A549 (cell line): ENCODE measurements around the gene WNT3A. TPM values are rescaled to one million over a fixed set of nuclear protein-coding genes. Genes with fewer than 3 reads are reported as not detected.

Source experiments
- ATAC-seq, 2 experiments: fragments of 200-7000 bp in 1 of 2; fragments of >200 bp in 1 of 2; cut with Nextera tagmentation in 1 of 2; cut with Tn5 transposase in 1 of 2; 3 replicates each; pipeline versions ENCODE4 v1.8.0 to v1.9.1; 2018 to 2020; ENCODE audit warnings: mild to moderate bottlenecking in 1 of 2, moderate library complexity in 1 of 2
- CTCF ChIA-PET: fragments of 300-600 bp; sonication (Branson Sonifier 250); formaldehyde crosslinking; extraction: SDS; loops from one replicate; lab custom pipeline; 2021; ENCODE audit warnings: antibody characterized with exemption, inconsistent platforms; lab: Yijun Ruan, JAX
- POLR2A ChIA-PET: fragments of 350-600 bp; formaldehyde crosslinking; extraction: SDS; loops from one replicate; lab custom pipeline; 2021; ENCODE audit warnings: antibody characterized with exemption, inconsistent platforms; lab: Yijun Ruan, JAX
- DNase-seq, 2 experiments: peaks; one replicate each; pipeline versions ENCODE4 v3.0.0 to v3.0.0-alpha.2; 2011 to 2016; ENCODE audit warnings: low read depth in 1 of 2, low spot score in 1 of 2
- FAIRE-seq: peaks from 2 replicates; lab custom pipeline; 2011; peaks lifted over from hg19 to GRCh38; lab: Jason Lieb, UNC
- H3K27ac ChIP-seq, 2 experiments: fragments of >200 bp; sonication (Bioruptor Twin); formaldehyde crosslinking; 3 replicates each; pipeline ENCODE4 v1.5.1; 2016 to 2017
- H3K4me1 ChIP-seq: fragments of >200 bp; sonication (Bioruptor Twin); formaldehyde crosslinking; 3 replicates; pipeline ENCODE4 v1.6.1; 2016
- H3K4me2 ChIP-seq: fragments of >200 bp; sonication (Bioruptor Twin); formaldehyde crosslinking; 3 replicates; pipeline ENCODE4 v1.6.1; 2016
- H3K4me3 ChIP-seq: fragments of >200 bp; sonication (Bioruptor Twin); formaldehyde crosslinking; 3 replicates; pipeline ENCODE4 v1.5.1; 2016
- H3K9me3 ChIP-seq: fragments of >200 bp; sonication (Bioruptor Twin); formaldehyde crosslinking; 3 replicates; pipeline ENCODE4 v1.6.1; 2016
- ATOH8 ChIP-seq: fragments of 250-450 bp; sonication (Bioruptor Pico); IDR thresholded peaks from 2 replicates; pipeline ENCODE4 v1.5.0; 2020; ENCODE audit warnings: low read depth, mild to moderate bottlenecking, moderate library complexity
- BCL3 ChIP-seq: fragments of >200 bp; sonication (Bioruptor Twin); formaldehyde crosslinking; IDR thresholded peaks from 3 replicates; pipeline ENCODE4 v1.6.1; 2016
- BHLHE40 ChIP-seq: IDR thresholded peaks from 2 replicates; pipeline ENCODE4 v1.6.1; 2012; ENCODE audit warnings: low read depth, low read length, inconsistent platforms
- CEBPB ChIP-seq, 2 experiments: fragments of >200 bp in 1 of 2; sonication (Bioruptor Twin) in 1 of 2; formaldehyde crosslinking in 1 of 2; IDR thresholded peaks; 2 replicates each; pipeline ENCODE4 v1.6.1; 2012 to 2016
- CTCF ChIP-seq: fragments of >200 bp; sonication (Bioruptor Twin); formaldehyde crosslinking; IDR thresholded peaks from 3 replicates; pipeline ENCODE4 v1.5.1; 2016
- E2F6 ChIP-seq: IDR thresholded peaks from 2 replicates; pipeline ENCODE4 v1.6.1; 2012; ENCODE audit warnings: low read depth, borderline replicate concordance
- EHMT2 ChIP-seq: fragments of 200-600 bp; sonication (generic); IDR thresholded peaks from 2 replicates; pipeline ENCODE4 v1.6.1; 2016; ENCODE audit warnings: antibody characterized with exemption, low read depth, mild to moderate bottlenecking, moderate library complexity
- ESRRA ChIP-seq: fragments of 150-350 bp; IDR thresholded peaks from 2 replicates; pipeline ENCODE4 v1.6.1; 2014; ENCODE audit warnings: mild to moderate bottlenecking, low read length, borderline replicate concordance
- FOSL2 ChIP-seq, 2 experiments: fragments of 450-650 bp in 1 of 2; fragments of >200 bp in 1 of 2; sonication (Bioruptor Twin) in 1 of 2; formaldehyde crosslinking; IDR thresholded peaks; 2 replicates each; pipeline versions ENCODE4 v1.5.0 to v1.6.1; 2016 to 2020; ENCODE audit warnings: mild to moderate bottlenecking in 1 of 2, moderate library complexity in 1 of 2
- FOXS1 ChIP-seq: fragments of 250-450 bp; sonication (Bioruptor Pico); IDR thresholded peaks from 2 replicates; pipeline ENCODE4 v1.5.0; 2020; ENCODE audit warnings: mild to moderate bottlenecking, moderate library complexity
- HOXA7 ChIP-seq: fragments of 250-450 bp; sonication (Bioruptor Pico); IDR thresholded peaks from 2 replicates; pipeline ENCODE4 v1.5.0; 2020; ENCODE audit warnings: mild to moderate bottlenecking, moderate library complexity
- HOXB13 ChIP-seq: fragments of 250-450 bp; sonication (Bioruptor Pico); IDR thresholded peaks from 2 replicates; pipeline ENCODE4 v1.5.0; 2020; ENCODE audit warnings: low read depth, mild to moderate bottlenecking, moderate library complexity
- KDM1A ChIP-seq: fragments of 200-600 bp; sonication (generic); IDR thresholded peaks from 2 replicates; pipeline ENCODE4 v1.6.1; 2016; ENCODE audit warnings: low read depth, mild to moderate bottlenecking
- MAFK ChIP-seq: fragments of 450-650 bp; IDR thresholded peaks from 2 replicates; pipeline ENCODE4 v1.6.1; 2014; ENCODE audit not compliant: partially characterized antibody
- MAZ ChIP-seq: fragments of 150-350 bp; IDR thresholded peaks from 2 replicates; pipeline ENCODE4 v1.6.1; 2014; ENCODE audit warnings: antibody characterized with exemption, low read depth, low read length, borderline replicate concordance
- MYC ChIP-seq: IDR thresholded peaks from 2 replicates; pipeline ENCODE4 v1.6.1; 2012; ENCODE audit warnings: mild to moderate bottlenecking, inconsistent platforms, low read length, improper control_type of control experiment, borderline replicate concordance
- NPAS2 ChIP-seq: fragments of 250-450 bp; sonication (Bioruptor Pico); IDR thresholded peaks from 2 replicates; pipeline ENCODE4 v1.8.0; 2022; ENCODE audit warnings: mild to moderate bottlenecking, moderate library complexity, borderline replicate concordance
- NR3C1 ChIP-seq: fragments of >200 bp; sonication (Bioruptor Twin); formaldehyde crosslinking; IDR thresholded peaks from 3 replicates; pipeline ENCODE4 v1.6.1; 2017
- PHF8 ChIP-seq: fragments of 200-600 bp; sonication (generic); IDR thresholded peaks from 2 replicates; pipeline ENCODE4 v1.6.1; 2016; ENCODE audit warnings: low read depth, mild to moderate bottlenecking, antibody characterized with exemption, moderate library complexity, borderline replicate concordance
- POLR2A ChIP-seq: IDR thresholded peaks from 2 replicates; pipeline ENCODE4 v1.6.1; 2012; ENCODE audit warnings: mild to moderate bottlenecking, low read length
- POLR2AphosphoS2 ChIP-seq: conservative IDR thresholded peaks from 2 replicates; pipeline ENCODE4 v1.6.1; 2012; ENCODE audit warnings: low read length, improper control_type of control experiment, inconsistent platforms
- RNF2 ChIP-seq: fragments of 200-600 bp; sonication (generic); IDR thresholded peaks from 2 replicates; pipeline ENCODE4 v1.6.1; 2016; ENCODE audit warnings: low read depth, mild to moderate bottlenecking, antibody characterized with exemption, moderate library complexity, borderline replicate concordance
- WGBS: methylation state at CpG from one replicate; pipeline ENCODE4 v1.1.6; 2017; ENCODE audit errors: missing lambda C conversion rate; 5-methylcytosine and 5-hydroxymethylcytosine counted together
- polyA plus RNA-seq, 4 experiments: library from polyadenylated mRNA; depleted of rRNA in 3 of 4; stranded (reverse); fragments of >200 nt; fragmentation: RNase III in 1 of 4; extraction: RNeasy Plus Mini Kit Qiagen cat#74134 plus additional on column Dnase treatment in 1 of 4; gene quantifications; 2 replicates in 3 of 4; 3 replicates in 1 of 4; pipeline ENCODE4 v1.2.3, GENCODE V29; 2011 to 2017
- TF ChIP-seq, protein P1 (sequence below): fragments of 200-600 bp; sonication (generic); IDR thresholded peaks from 2 replicates; pipeline ENCODE4 v1.6.1; 2016; ENCODE audit warnings: antibody characterized with exemption, mild to moderate bottlenecking, moderate library complexity
- TF ChIP-seq, protein P2 (sequence below): fragments of >200 bp; sonication (Bioruptor Twin); formaldehyde crosslinking; IDR thresholded peaks from 2 replicates; pipeline ENCODE4 v1.6.1; 2016

The WNT3A gene
- polyA plus RNA-seq, 2 of the 4 experiments (the other 2 are of a cell fraction), result not detected

GRCh38 chr1:228039986-228040385 is 33.2 kb downstream of the WNT3A start:
- no peak overlapping the region for H3K4me2 ChIP-seq
- FAIRE-seq (no peak), ATAC-seq (no peak), DNase-seq (no peak)
- CTCF ChIA-PET, result interaction anchor here (0.9 kb wide), 1 partner anchor 9 kb away, joined by 3 read pairs; no protein-coding TSS in a partner anchor
- 33% methylated on average over 3 of the region's 3 CpGs for WGBS
- TF ChIP-seq NR3C1 (no peak), MYC (no peak), BCL3 (no peak), CEBPB (IDR thresholded peaks at IDR 0.05) (no peak), RNF2 (no peak)
- TF ChIP-seq, all 56 proteins: peak for 0
- H3K4me1 ChIP-seq, result peaks cover 17% of the 10 kb centered on the region
- POLR2A ChIA-PET, result no interaction called here
- H3K27ac ChIP-seq, result no peak overlapping the region
- H3K9me3 ChIP-seq, result 0 out of 3 replicates have a peak, but pooled peaks cover 3% of the 10 kb centered on the region
- no peak overlapping the region for H3K4me3 ChIP-seq

DNA sequence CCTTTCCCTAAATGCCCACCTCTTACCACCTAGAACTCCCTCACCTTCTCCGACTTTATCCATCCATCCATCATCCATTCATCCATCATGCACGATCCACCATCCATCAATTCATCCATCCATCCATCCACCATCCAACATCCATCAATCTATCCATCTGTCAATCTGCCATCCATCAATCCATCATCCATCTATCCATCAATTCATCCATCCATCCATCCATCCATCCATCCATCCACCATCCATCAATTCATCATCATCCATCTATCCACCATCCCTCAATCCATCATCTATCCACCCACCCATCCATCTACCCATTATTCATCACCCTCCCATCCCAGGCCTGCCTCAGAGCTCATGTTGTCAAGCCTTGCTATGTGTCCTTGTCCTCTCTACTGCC is 34.5 kb downstream of the WNT3A start:
- CTCF ChIA-PET, result no interaction called here
- Histone ChIP-seq H3K27ac (no peak overlapping the region), H3K4me2 (no peak overlapping the region), H3K9me3 (0 out of 3 replicates have a peak, but pooled peaks cover 3% of the 10 kb centered on the region), H3K4me3 (no peak overlapping the region), H3K4me1 (peaks cover 19% of the 10 kb centered on the region)
- DNase-seq (no peak), ATAC-seq (no peak), FAIRE-seq (no peak)
- TF ChIP-seq HOXB13 (no peak), MAFK (no peak), POLR2AphosphoS2 (no peak), FOSL2 (IDR thresholded peaks at IDR 0.05) (no peak), FOSL2 (CRISPR knock-in tag; IDR thresholded peaks at IDR 0.05) (no peak), FOXS1 (CRISPR knock-in tag) (no peak), POLR2A (no peak), NPAS2 (CRISPR knock-in tag) (no peak), E2F6 (no peak), HOXA7 (CRISPR knock-in tag) (no peak)
- TF ChIP-seq, protein P1, sequence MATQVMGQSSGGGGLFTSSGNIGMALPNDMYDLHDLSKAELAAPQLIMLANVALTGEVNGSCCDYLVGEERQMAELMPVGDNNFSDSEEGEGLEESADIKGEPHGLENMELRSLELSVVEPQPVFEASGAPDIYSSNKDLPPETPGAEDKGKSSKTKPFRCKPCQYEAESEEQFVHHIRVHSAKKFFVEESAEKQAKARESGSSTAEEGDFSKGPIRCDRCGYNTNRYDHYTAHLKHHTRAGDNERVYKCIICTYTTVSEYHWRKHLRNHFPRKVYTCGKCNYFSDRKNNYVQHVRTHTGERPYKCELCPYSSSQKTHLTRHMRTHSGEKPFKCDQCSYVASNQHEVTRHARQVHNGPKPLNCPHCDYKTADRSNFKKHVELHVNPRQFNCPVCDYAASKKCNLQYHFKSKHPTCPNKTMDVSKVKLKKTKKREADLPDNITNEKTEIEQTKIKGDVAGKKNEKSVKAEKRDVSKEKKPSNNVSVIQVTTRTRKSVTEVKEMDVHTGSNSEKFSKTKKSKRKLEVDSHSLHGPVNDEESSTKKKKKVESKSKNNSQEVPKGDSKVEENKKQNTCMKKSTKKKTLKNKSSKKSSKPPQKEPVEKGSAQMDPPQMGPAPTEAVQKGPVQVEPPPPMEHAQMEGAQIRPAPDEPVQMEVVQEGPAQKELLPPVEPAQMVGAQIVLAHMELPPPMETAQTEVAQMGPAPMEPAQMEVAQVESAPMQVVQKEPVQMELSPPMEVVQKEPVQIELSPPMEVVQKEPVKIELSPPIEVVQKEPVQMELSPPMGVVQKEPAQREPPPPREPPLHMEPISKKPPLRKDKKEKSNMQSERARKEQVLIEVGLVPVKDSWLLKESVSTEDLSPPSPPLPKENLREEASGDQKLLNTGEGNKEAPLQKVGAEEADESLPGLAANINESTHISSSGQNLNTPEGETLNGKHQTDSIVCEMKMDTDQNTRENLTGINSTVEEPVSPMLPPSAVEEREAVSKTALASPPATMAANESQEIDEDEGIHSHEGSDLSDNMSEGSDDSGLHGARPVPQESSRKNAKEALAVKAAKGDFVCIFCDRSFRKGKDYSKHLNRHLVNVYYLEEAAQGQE, result no peak
- POLR2A ChIA-PET, result no interaction called here
- 2% methylated on average over 2 of the region's 2 CpGs for WGBS

DNA sequence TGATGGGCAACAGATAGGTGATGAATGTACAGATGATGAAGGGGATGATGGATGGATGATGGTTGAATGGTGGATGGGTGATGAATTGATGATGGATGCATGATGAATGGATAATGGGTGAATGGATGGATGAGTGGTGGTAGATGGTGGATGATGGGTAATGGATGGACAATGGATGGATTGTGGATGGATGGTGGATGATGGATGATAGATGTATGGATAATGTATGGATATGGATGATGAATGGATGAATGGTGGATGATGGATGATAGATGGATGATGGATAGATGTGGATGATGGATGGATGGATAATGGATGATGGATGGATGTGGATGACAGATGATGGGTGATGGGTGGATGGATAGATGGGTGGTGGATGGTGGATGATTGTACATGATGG is 35.7 kb downstream of the WNT3A start:
- CTCF ChIA-PET, result no interaction called here
- no peak overlapping the region for H3K27ac ChIP-seq
- H3K4me1 ChIP-seq, result peaks cover 19% of the 10 kb centered on the region
- FAIRE-seq (no peak), DNase-seq (no peak), ATAC-seq (no peak)
- H3K4me2 ChIP-seq, result no peak overlapping the region
- H3K4me3 ChIP-seq, result no peak overlapping the region
- TF ChIP-seq PHF8, result no peak
- TF ChIP-seq HOXB13, result no peak
- TF ChIP-seq EHMT2, result no peak
- no peak for TF ChIP-seq CTCF
- TF ChIP-seq, protein P2, sequence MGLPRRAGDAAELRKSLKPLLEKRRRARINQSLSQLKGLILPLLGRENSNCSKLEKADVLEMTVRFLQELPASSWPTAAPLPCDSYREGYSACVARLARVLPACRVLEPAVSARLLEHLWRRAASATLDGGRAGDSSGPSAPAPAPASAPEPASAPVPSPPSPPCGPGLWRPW, result no peak
- TF ChIP-seq ATOH8 (CRISPR knock-in tag), result no peak
- no peak for TF ChIP-seq BHLHE40
- no peak for TF ChIP-seq CEBPB (IDR thresholded peaks at IDR 0.05)
- no peak for TF ChIP-seq MAZ
- no peak for TF ChIP-seq ESRRA
- no peak for TF ChIP-seq KDM1A
- TF ChIP-seq, all 56 proteins: peak for 0
- H3K9me3 ChIP-seq, result 0 out of 3 replicates have a peak, but pooled peaks cover 3% of the 10 kb centered on the region
- POLR2A ChIA-PET, result no interaction called here
